ENCODE results near the gene YIPF3.
"Not testable (repeated sequence)": the region's sequence is repeated elsewhere in the genome, so short reads cannot be mapped to it uniquely, and the experiment has no call there.

YIPF3 gene

GRCh38 chr6:43509142-43509983, 7.4 kb downstream of the YIPF3 start:
- DNase-seq = no peak

- no peak for DNase-seq
Measured at GRCh38 chr6:43508481-43509141, 8.1 kb downstream of the YIPF3 start.

GRCh38 chr6:43506667-43507471, 9.9 kb downstream of the YIPF3 start:
- DNase-seq = peak; percentile 75 to 84

- DNase-seq = no peak
Measured at GRCh38 chr6:43506171-43506570, 10.6 kb downstream of the YIPF3 start.

- DNase-seq = no peak
Measured at GRCh38 chr6:43505718-43506117, 11.0 kb downstream of the YIPF3 start.

- DNase-seq = no peak
Measured at GRCh38 chr6:43504756-43505593, 11.8 kb downstream of the YIPF3 start.

- DNase-seq = no peak
Measured at GRCh38 chr6:43503443-43503842, 13.3 kb downstream of the YIPF3 start.

- DNase-seq = no peak
Measured at GRCh38 chr6:43502666-43503065, 14.1 kb downstream of the YIPF3 start.

GRCh38 chr6:43500921-43501320, 15.8 kb downstream of the YIPF3 start:
- no peak for DNase-seq

- DNase-seq = no peak
Measured at GRCh38 chr6:43499028-43499815, 17.5 kb downstream of the YIPF3 start.

GRCh38 chr6:43498291-43498690, 18.4 kb downstream of the YIPF3 start:
- not testable (repeated sequence) for DNase-seq

- no peak for DNase-seq
Measured at GRCh38 chr6:43497689-43498088, 19.0 kb downstream of the YIPF3 start.

GRCh38 chr6:43497129-43497396, 19.7 kb downstream of the YIPF3 start:
- DNase-seq = no peak

GRCh38 chr6:43496370-43497128, 20.2 kb downstream of the YIPF3 start:
- no peak for DNase-seq

- no peak for DNase-seq
Measured at GRCh38 chr6:43495409-43495941, 21.3 kb downstream of the YIPF3 start.

GRCh38 chr6:43494766-43495165, 22.0 kb downstream of the YIPF3 start:
- no peak for DNase-seq

- no peak for DNase-seq
Measured at GRCh38 chr6:43494321-43494720, 22.4 kb downstream of the YIPF3 start.

- DNase-seq = no peak
Measured at GRCh38 chr6:43493833-43494232, 22.9 kb downstream of the YIPF3 start.

GRCh38 chr6:43493230-43493629, 23.5 kb downstream of the YIPF3 start:
- no peak for DNase-seq

GRCh38 chr6:43492673-43493072, 24.1 kb downstream of the YIPF3 start:
- DNase-seq = no peak
